GM18511 (cell line): ENCODE results near the gene FBXW11.

Experiments used
- ATAC-seq: cut with Tn5 transposase; IDR thresholded peaks from one replicate; pipeline ENCODE4 v1.9.1; 2021; ENCODE audit warnings: mild to moderate bottlenecking, moderate library complexity; ENCODE audit not compliant: unreplicated experiment

FBXW11 gene

DNA sequence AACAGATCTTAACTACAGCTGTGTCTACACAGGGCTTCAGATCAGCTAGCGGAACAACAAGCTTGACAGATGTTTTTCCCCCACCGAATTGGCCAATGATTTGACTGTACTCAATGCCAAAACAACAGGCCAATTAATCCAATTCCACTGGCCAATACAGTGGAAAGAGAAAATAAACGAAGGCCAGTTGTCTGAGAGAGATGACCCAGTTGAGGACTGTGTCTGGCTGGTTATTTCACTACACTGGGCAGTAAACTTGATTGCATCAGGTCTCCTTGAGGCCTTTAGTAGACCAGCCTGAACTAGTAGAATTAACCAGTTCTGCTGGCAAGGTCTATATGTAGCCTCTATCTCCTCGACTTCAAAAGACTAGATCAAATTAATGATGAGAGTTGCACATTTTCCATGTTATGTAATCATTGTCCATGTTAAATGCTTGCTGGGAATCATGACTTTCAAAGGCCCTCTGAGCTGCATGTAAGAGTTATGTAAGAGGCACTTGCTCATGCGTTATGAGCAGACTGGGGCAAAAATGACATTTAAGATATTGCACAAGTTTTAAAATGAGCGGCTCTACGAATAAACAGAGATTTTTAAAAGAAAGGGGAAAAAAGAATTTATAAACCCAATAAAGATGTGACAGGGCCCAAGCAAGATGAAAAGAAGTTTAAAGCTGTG lies 192.5 kb downstream of the FBXW11 start:
- ATAC-seq = no peak

DNA sequence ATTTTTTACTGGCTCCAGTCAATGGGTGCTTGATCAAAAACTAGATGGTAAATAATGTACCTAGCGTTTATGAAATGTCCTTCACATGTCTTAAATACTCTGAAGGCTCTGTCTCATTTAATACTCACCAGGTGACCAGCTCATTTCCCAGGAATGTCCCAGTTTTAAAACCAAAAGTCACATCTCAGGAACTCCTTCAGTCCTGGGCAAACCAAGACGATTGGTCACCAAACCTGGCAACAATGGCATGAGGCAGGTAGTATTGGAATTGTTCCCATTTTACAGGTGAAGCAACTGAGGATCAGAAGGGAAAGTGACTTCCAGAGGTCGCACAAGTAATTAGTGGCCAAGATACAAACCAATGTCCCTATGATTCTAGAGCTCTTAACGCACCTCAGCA lies 193.2 kb downstream of the FBXW11 start:
- ATAC-seq = no peak
